ENCODE measurements around the gene GPC6. TPM values are rescaled to one million over a fixed set of nuclear protein-coding genes. Genes with fewer than 3 reads are reported as not detected.

GPC6 gene
- total RNA-seq, 1 donor from 2014 or later, result 42.9 TPM

GRCh38 chr13:94177041-94177440 is 950.4 kb downstream of the GPC6 start:
- Mint-ChIP-seq H3K4me1 (peaks cover 3% of the 10 kb centered on the region), H3K27ac (no peak overlapping the region), H3K27me3 (ENCODE audit: insufficient read depth, low read depth) (no peaks in the 10 kb centered on the region), H3K36me3 (no peaks in the 10 kb centered on the region), H3K9me3 (no peaks in the 10 kb centered on the region), H3K4me3 (no peak overlapping the region)
- Histone ChIP-seq H3K9me3 (ENCODE audit: low read depth) (no peaks in the 10 kb centered on the region), H4K20me1 (ENCODE audit: low read depth) (no peaks in the 10 kb centered on the region), H2AFZ (replicated peaks) (no peak overlapping the region), H3K9ac (no peak overlapping the region), H3K27me3 (no peaks in the 10 kb centered on the region), H3K79me2 (ENCODE audit: low read depth) (no peaks in the 10 kb centered on the region), H3K4me3 (no peak overlapping the region), H3K4me2 (no peak overlapping the region), H3K36me3 (no peaks in the 10 kb centered on the region), H3F3A (ENCODE audit: low read depth) (no peaks in the 10 kb centered on the region), H3K4me1 (peaks cover under 1% of the 10 kb centered on the region), H3K27ac (no peak overlapping the region)
- no peak for TF ChIP-seq EZH2phosphoT487 (IDR thresholded peaks at IDR 0.05)
- TF ChIP-seq EZH2 (IDR thresholded peaks at IDR 0.05), result no peak
- no peak for TF ChIP-seq CTCF (IDR thresholded peaks at IDR 0.05)
- no peak for DNase-seq (ENCODE audit: low spot score)

- Histone ChIP-seq H3K4me2 (no peak overlapping the region), H3K79me2 (ENCODE audit: low read depth) (no peaks in the 10 kb centered on the region), H4K20me1 (ENCODE audit: low read depth) (no peaks in the 10 kb centered on the region), H3K27me3 (no peaks in the 10 kb centered on the region), H3K27ac (no peak overlapping the region), H3K9me3 (ENCODE audit: low read depth) (no peaks in the 10 kb centered on the region), H2AFZ (replicated peaks) (no peak overlapping the region), H3K9ac (no peak overlapping the region), H3K4me1 (no peaks in the 10 kb centered on the region), H3K36me3 (no peaks in the 10 kb centered on the region), H3F3A (ENCODE audit: low read depth) (no peaks in the 10 kb centered on the region), H3K4me3 (no peak overlapping the region)
- TF ChIP-seq EZH2 (IDR thresholded peaks at IDR 0.05), result no peak
- no peak for TF ChIP-seq CTCF (IDR thresholded peaks at IDR 0.05)
- TF ChIP-seq EZH2phosphoT487 (IDR thresholded peaks at IDR 0.05), result no peak
- H3K9me3 Mint-ChIP-seq, result no peaks in the 10 kb centered on the region
- no peaks in the 10 kb centered on the region for H3K36me3 Mint-ChIP-seq
- no peaks in the 10 kb centered on the region for H3K27me3 Mint-ChIP-seq (ENCODE audit: insufficient read depth, low read depth)
- no peak overlapping the region for H3K4me3 Mint-ChIP-seq
- no peak overlapping the region for H3K27ac Mint-ChIP-seq
- H3K4me1 Mint-ChIP-seq, result no peaks in the 10 kb centered on the region
- no peak for DNase-seq (ENCODE audit: low spot score)
These were observed 952.1 kb downstream of the GPC6 start for GRCh38 chr13:94178625-94179244.

GRCh38 chr13:94181461-94182107 is 955.0 kb downstream of the GPC6 start:
- Mint-ChIP-seq H3K36me3 (no peaks in the 10 kb centered on the region), H3K4me1 (no peaks in the 10 kb centered on the region), H3K27ac (no peak overlapping the region), H3K9me3 (no peaks in the 10 kb centered on the region), H3K27me3 (ENCODE audit: insufficient read depth, low read depth) (no peaks in the 10 kb centered on the region), H3K4me3 (no peak overlapping the region)
- H3K79me2 ChIP-seq (ENCODE audit: low read depth), result no peaks in the 10 kb centered on the region
- H3K4me3 ChIP-seq, result no peak overlapping the region
- DNase-seq (ENCODE audit: low spot score), result no peak
- no peaks in the 10 kb centered on the region for H3K36me3 ChIP-seq
- H4K20me1 ChIP-seq (ENCODE audit: low read depth), result no peaks in the 10 kb centered on the region
- no peaks in the 10 kb centered on the region for H3K4me1 ChIP-seq
- no peak overlapping the region for H3K9ac ChIP-seq
- no peak overlapping the region for H3K27ac ChIP-seq
- H2AFZ ChIP-seq (replicated peaks), result no peak overlapping the region
- TF ChIP-seq EZH2phosphoT487 (IDR thresholded peaks at IDR 0.05) (no peak), CTCF (IDR thresholded peaks at IDR 0.05) (no peak), EZH2 (IDR thresholded peaks at IDR 0.05) (no peak)
- no peaks in the 10 kb centered on the region for H3F3A ChIP-seq (ENCODE audit: low read depth)
- H3K4me2 ChIP-seq, result no peak overlapping the region
- H3K9me3 ChIP-seq (ENCODE audit: low read depth), result no peaks in the 10 kb centered on the region
- H3K27me3 ChIP-seq, result no peaks in the 10 kb centered on the region

Measured in neural progenitor cell (in vitro differentiated cells).